ENCODE results near the gene UTS2. TPM values are rescaled to one million over a fixed set of nuclear protein-coding genes. Genes with fewer than 3 reads are reported as not detected.

Gene UTS2
- total RNA-seq, 6 experiments from 2014 or later = not detected

DNA sequence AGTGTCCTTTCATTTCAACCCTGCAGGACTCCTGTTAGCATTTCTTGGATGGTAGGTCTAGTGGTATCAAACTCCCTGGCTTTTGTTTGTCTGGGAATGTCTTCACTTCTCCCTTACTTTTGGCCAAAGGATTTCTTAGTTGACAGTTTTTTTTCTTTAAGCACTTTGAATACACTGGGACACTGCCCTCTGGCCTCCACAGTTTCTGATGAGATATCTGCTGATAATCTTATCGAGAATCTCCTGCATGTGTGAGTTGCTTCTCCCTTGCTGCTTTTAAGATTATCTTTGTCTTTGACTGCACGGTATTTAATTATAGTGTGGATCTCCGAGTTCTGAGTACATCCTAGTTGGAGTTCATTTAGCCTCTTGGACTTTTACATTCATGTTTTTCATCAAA is 13.3 kb downstream of the UTS2 start:
- H3K9me3 Mint-ChIP-seq = peaks cover 23% of the 10 kb centered on the region
- DNase-seq = no peak
- TF ChIP-seq, protein P1, sequence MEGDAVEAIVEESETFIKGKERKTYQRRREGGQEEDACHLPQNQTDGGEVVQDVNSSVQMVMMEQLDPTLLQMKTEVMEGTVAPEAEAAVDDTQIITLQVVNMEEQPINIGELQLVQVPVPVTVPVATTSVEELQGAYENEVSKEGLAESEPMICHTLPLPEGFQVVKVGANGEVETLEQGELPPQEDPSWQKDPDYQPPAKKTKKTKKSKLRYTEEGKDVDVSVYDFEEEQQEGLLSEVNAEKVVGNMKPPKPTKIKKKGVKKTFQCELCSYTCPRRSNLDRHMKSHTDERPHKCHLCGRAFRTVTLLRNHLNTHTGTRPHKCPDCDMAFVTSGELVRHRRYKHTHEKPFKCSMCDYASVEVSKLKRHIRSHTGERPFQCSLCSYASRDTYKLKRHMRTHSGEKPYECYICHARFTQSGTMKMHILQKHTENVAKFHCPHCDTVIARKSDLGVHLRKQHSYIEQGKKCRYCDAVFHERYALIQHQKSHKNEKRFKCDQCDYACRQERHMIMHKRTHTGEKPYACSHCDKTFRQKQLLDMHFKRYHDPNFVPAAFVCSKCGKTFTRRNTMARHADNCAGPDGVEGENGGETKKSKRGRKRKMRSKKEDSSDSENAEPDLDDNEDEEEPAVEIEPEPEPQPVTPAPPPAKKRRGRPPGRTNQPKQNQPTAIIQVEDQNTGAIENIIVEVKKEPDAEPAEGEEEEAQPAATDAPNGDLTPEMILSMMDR (IDR thresholded peaks at IDR 0.05) = no peak
- H3K27me3 Mint-ChIP-seq (ENCODE audit: insufficient read depth) = no peaks in the 10 kb centered on the region
- no peaks in the 10 kb centered on the region for H3K4me1 Mint-ChIP-seq (ENCODE audit: low read depth)
- no peak overlapping the region for H3K4me3 Mint-ChIP-seq
- peaks cover 45% of the 10 kb centered on the region for H3K36me3 Mint-ChIP-seq (ENCODE audit: low read depth)
- no peak overlapping the region for H3K27ac Mint-ChIP-seq

DNA sequence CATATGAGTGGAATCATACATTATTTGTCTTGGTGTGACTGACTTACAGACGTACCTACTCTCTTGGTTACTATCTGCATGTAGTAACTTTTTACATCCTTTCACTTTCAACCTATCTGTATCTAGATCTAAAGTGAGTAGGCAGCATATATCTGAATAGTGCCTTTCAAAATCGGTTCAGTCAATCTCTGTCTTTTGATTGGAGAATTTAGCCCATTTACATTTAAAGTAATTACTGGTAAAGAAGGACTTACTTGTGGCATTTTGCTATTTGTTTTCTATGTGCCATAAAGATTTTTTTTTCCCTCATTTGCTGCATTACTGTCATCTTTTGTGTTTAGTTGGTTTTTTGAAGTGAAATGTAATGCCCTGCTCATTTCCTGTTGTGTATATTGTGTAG is 14.2 kb downstream of the UTS2 start:
- Mint-ChIP-seq H3K27me3 (ENCODE audit: insufficient read depth) (peaks cover 2% of the 10 kb centered on the region; the same call in 1 of the 2 replicates), H3K36me3 (ENCODE audit: low read depth) (peaks cover 45% of the 10 kb centered on the region), H3K4me3 (no peak overlapping the region), H3K9me3 (peaks cover 23% of the 10 kb centered on the region), H3K27ac (no peak overlapping the region), H3K4me1 (ENCODE audit: low read depth) (no peaks in the 10 kb centered on the region)
- no peak for DNase-seq
- TF ChIP-seq, protein P1 (IDR thresholded peaks at IDR 0.05) = no peak

DNA sequence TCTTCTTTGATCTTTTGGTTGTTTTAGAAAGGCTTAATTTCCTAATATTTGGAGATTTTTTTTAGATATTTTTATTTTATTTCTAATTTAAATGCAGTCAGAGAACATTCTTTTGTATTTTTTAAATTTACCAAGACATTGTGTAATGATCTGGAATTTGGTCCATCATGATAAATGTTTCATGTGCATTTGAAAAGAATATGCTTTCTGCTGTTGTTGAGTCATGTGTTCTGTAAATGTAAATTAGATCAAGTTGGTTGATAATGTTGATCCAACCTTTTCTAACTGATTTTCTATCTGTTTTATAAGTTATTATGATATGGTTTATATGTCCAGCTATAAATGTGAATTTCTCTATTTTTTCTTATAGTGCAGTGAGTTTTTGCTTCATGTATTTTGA is 19.8 kb downstream of the UTS2 start:
- TF ChIP-seq, protein P1 (IDR thresholded peaks at IDR 0.05) = no peak
- DNase-seq = no peak
- no peak overlapping the region for H3K4me3 Mint-ChIP-seq
- no peaks in the 10 kb centered on the region for H3K4me1 Mint-ChIP-seq (ENCODE audit: low read depth)
- peaks cover 23% of the 10 kb centered on the region for H3K36me3 Mint-ChIP-seq (ENCODE audit: low read depth)
- H3K9me3 Mint-ChIP-seq = peaks cover 4% of the 10 kb centered on the region
- H3K27me3 Mint-ChIP-seq (ENCODE audit: insufficient read depth) = peaks cover 2% of the 10 kb centered on the region
- H3K27ac Mint-ChIP-seq = no peak overlapping the region

DNA sequence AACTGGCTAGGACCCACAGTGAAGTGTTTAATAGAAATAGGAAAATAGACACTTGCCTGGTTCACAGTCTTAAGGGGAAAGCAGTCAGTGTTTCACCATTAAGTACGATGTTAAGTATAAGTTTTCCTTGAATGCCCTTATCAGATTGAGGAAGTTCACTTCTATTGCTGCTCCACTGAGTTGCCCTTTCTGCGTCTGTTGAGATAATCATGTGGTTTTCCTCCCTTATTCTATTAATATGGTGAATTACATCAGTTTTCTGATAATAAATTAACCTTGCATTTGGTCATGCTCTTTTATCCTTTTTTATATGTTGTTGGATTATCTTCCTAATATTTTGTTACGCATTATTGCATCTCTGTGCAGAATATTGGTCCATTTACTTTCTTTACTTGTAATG is 21.4 kb downstream of the UTS2 start:
- peaks cover 19% of the 10 kb centered on the region for H3K36me3 Mint-ChIP-seq (ENCODE audit: low read depth)
- H3K9me3 Mint-ChIP-seq = no peaks in the 10 kb centered on the region
- peaks cover 2% of the 10 kb centered on the region for H3K27me3 Mint-ChIP-seq (ENCODE audit: insufficient read depth)
- DNase-seq = no peak
- no peaks in the 10 kb centered on the region for H3K4me1 Mint-ChIP-seq (ENCODE audit: low read depth)
- H3K4me3 Mint-ChIP-seq = no peak overlapping the region
- TF ChIP-seq, protein P1 (IDR thresholded peaks at IDR 0.05) = no peak
- H3K27ac Mint-ChIP-seq = no peak overlapping the region

DNA sequence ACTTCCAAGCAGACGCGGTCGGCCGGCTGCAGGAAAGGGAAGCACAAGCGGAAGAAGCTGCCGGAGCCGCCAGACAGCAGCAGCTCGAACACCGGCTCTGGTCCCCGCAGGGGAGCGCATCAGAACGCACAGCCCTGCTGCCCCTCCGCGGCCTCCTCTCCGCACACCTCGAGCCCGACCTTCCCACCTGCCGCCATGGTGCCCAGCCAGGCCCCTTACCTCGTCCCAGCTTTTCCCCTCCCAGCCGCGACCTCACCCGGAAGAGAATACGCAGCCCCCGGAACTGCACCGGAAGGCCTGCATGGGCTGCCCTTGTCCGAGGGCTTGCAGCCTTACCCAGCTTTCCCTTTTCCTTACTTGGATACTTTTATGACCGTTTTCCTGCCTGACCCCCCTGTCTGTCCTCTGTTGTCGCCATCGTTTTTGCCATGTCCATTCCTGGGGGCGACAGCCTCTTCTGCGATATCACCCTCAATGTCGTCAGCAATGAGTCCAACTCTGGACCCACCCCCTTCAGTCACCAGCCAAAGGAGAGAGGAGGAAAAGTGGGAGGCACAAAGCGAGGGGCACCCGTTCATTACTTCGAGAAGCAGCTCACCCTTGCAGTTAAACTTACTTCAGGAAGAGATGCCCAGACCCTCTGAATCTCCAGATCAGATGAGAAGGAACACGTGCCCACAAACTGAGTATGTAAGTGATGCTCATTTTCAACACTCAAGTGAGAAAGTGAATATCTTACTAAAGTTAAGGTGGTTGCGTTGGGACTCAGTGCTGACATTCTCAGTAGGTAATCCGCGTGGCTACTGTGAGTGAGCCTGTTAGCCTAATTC is 25.5 kb downstream of the UTS2 start:
- H3K27me3 Mint-ChIP-seq (ENCODE audit: insufficient read depth) = no peaks in the 10 kb centered on the region; the same call in 1 of the 2 replicates
- H3K36me3 Mint-ChIP-seq (ENCODE audit: low read depth) = peaks cover 18% of the 10 kb centered on the region
- TF ChIP-seq, protein P1 (IDR thresholded peaks at IDR 0.05) = no peak
- H3K9me3 Mint-ChIP-seq = no peaks in the 10 kb centered on the region
- no peak overlapping the region for H3K4me3 Mint-ChIP-seq
- H3K4me1 Mint-ChIP-seq (ENCODE audit: low read depth) = no peaks in the 10 kb centered on the region
- no peak for DNase-seq
- H3K27ac Mint-ChIP-seq = no peak overlapping the region

Measured in HFFc6 (cell line).